Measurements from ENCODE around the gene DNAL4.

DNA sequence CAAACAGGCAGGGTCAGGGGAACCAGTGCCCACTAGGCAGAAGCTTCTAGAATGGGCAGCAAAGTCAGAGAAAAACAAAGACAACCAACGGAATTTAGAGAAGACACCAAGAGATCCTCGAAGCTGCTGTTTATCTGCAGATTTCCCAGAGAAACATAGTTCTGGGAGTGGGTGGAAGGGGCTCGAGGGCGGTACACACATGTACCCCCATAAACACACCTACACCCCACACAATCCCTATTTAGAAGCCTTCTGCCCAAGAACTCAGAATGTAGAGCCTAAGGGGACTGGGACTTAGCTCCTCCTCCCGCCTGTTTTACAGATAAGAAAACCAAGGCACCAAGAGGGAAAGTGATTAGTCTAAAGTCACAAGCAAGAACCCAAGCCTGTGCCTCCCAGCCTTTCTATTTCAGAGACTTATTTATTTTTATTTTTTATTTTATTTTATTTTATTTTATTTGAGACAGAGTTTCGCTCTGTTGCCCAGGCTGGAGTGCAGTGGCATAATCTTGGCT is 43.5 kb upstream of the DNAL4 start:
- TF ChIP-seq, protein P1, sequence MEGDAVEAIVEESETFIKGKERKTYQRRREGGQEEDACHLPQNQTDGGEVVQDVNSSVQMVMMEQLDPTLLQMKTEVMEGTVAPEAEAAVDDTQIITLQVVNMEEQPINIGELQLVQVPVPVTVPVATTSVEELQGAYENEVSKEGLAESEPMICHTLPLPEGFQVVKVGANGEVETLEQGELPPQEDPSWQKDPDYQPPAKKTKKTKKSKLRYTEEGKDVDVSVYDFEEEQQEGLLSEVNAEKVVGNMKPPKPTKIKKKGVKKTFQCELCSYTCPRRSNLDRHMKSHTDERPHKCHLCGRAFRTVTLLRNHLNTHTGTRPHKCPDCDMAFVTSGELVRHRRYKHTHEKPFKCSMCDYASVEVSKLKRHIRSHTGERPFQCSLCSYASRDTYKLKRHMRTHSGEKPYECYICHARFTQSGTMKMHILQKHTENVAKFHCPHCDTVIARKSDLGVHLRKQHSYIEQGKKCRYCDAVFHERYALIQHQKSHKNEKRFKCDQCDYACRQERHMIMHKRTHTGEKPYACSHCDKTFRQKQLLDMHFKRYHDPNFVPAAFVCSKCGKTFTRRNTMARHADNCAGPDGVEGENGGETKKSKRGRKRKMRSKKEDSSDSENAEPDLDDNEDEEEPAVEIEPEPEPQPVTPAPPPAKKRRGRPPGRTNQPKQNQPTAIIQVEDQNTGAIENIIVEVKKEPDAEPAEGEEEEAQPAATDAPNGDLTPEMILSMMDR (IDR thresholded peaks at IDR 0.05; ENCODE audit: borderline replicate concordance, extremely low read depth, low read length, poor library complexity, severe bottlenecking), result no peak
- TF ChIP-seq EZH2 (IDR thresholded peaks at IDR 0.05; ENCODE audit: borderline replicate concordance, low read depth, low read length, severe bottlenecking), result no peak
